NCI-H526 (cell line): ENCODE data around the gene ARID5B.

Experiments
- DNase-seq, 2 experiments: peaks; one replicate each; lab custom pipeline; 2025; lab: John Stamatoyannopoulos, UW

ARID5B gene

DNA sequence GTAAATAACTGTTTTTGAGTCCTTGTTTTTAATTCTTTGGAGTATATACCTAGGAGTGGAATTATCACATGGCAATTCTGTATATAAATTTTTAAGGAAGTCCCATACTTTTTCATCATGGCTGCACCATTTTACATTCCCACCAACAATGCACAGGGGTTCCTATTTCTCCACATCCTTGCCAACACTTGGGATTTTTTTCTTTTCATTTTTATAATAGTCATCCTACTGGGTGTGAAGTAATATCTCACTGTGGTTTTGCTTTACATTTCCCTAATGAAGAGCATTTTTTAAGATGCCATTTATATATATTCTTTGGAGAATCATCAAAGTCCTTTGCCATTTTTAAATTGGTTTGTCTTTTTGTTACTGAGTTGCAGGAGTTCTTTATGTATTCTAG lies 89.7 kb downstream of the ARID5B start:
- DNase-seq = no peak

GRCh38 chr10:61992059-61992460 lies 90.6 kb downstream of the ARID5B start:
- no peak for DNase-seq

- no peak for DNase-seq
These were observed 91.5 kb downstream of the ARID5B start for GRCh38 chr10:61992671-61993668.

- DNase-seq = no peak
These were observed 92.4 kb downstream of the ARID5B start for GRCh38 chr10:61993711-61994401.

DNA sequence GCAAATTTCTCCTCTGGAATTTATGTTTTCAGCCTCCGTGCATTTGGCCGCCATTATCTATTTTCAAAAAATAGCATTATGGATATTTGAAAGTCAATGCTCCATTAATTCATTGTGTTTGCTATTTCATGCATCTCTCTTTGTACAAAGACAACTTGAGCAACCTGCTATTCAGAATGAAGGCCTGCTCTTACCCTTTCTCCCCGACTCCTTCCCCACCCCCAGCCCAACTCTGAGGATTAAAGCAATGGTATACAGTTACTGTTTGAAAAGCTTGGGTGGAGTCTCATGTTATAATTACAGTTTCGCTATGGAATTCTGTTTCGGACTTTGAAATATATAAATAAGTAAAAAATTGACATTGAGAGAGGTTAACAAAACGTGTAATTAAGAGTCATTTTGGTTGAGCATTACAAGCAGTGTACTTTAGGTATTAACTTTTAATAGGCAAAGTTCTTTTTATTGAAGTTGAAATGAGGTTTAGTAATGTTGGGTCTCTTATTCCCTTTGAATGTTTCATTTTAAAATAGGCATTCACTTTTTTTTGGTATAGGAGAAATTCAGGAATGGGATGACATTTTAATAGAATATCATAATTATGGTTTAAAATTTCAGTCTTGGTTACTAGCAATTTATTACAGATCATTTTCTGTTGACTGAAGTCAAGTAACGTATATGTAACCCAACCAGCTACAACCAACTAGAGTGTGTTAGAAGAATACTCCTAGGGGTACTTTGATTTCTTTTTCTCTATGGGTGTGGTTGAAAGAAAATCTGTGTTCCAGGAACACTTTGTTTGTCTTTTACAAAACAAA lies 93.1 kb downstream of the ARID5B start:
- no peak for DNase-seq

DNA sequence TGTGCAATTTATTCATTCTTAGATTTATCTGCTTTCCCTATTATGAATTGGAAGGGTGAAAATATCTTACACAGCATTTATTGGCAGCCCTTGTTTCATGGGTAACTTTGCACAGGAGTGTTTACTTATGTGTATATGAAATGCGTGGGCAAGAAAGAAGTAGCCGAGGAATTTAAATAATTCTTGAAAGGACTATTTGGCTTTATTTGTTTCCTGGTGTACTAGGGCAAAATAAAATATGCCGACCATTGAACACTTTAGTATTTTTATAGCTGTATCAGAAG lies 93.7 kb downstream of the ARID5B start:
- no peak for DNase-seq

- DNase-seq = no peak
These were observed 97.4 kb downstream of the ARID5B start for GRCh38 chr10:61998937-61999336.

DNA sequence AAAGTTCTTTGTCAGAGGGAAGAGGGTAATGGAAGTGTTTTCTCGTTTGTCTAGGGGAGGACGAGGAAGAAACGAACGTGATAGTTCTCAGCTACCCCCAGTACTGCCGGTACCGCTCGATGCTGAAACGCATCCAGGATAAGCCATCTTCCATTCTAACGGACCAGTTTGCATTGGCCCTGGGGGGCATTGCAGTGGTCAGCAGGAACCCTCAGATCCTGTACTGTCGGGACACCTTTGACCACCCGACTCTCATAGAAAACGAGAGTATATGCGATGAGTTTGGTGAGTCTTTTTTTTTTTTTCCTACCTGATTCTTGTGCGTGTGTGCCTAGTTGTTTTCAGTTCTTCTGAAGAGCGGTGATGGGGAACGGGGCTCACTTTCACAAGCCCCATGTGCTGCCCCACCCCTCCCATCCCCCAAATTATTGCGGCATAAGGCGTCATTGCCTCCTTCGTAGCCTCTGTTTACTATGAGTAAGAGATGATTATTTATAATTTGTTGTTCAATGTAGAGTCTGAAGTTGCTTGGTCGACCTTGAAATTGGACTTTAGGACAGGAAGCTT lies 98.6 kb downstream of the ARID5B start:
- DNase-seq = no peak

- no peak for DNase-seq
These were observed 99.2 kb downstream of the ARID5B start for GRCh38 chr10:62000726-62001125.

DNA sequence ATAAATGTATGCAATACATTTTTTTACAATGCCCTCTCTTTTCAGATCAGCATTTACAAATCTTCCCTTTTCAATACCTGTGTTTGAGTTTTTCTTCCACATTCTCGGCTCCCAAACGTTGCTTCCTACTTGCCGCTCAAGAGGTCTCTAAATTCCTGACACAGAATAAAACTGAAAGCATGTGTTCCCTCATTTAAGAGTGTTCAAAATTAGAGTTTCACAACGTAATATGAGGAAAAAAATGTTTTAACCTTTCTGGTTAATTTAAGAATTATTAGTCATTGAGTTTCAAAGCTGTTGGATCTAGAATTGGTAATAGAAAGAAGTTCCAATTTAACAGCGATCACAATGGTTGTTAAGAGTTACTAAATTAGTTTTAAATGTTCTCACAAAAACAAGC lies 100.4 kb downstream of the ARID5B start:
- DNase-seq = no peak

DNA sequence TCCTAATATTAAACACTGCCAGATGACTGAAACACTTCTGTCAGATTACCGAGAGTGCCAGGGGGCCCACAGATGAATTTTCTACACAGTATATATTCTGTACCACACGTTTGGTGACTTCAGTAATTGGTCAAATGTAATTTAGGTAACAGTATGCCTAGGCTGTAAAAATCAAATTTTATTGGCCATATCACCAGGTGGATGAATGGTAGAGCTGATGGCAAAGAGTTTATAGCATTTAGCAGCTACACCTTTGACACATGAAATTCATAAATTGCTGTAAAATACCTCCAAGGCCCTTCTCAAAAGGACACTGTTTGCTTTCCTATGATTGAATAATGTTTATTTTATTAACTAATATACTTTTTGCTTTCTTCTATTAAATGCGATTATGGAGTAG lies 101.3 kb downstream of the ARID5B start:
- DNase-seq = no peak

DNA sequence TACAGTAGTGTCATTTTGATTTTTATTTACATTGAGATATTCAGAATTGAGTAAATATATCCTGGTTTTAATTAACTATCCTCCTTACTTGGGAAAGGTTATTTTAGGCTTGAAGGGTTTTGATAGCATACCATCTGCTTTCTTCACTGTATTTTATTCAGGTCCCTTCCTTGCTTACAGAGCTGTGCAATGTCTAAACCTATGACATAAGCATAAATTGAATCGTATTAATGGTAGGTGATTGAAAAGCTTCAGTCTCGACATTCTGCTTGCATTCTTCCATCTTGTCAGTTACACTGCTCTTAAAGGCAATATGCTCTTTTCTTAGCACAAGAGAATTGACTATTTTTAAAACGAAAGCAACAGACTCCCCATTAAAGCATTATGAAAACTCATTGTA lies 102.5 kb downstream of the ARID5B start:
- no peak for DNase-seq

GRCh38 chr10:62005281-62005680 lies 103.8 kb downstream of the ARID5B start:
- no peak for DNase-seq

DNA sequence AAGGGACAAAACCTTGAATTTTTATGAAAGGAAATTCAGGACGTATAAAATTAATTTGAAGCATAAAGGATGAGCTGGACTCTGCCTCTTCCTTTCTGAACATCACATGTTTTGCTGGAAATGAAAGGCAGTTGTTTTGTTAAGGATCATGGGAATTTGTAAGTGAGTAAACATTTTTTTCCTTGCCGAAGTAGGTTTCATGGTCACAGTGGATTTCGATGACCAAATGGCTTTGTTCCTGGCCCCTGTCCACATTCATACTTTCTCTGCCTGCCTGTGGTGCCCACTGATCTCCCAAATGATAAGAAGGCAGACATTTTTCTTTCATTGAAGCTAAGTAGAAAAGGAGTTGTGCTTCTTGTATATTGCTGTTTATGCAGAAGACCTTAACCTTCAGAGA lies 104.2 kb downstream of the ARID5B start:
- DNase-seq = no peak

DNA sequence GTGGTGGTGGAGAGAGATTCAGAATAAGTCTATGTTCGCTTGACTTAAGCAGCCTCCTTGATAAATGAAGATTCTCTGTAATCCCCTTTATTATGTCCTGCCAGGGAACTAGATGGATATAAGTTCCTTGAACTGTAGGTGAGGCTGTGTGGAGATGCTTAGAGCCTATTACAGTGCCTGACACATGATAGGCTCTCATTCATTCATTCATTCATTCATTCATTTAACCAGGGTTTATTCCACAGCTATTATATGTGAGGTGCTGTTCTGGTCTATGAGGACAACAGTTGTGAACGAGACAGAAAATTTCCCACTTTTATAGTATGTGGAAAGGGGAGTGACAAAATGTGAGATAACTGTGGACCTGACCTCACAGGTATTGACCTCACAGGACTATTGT lies 105.6 kb downstream of the ARID5B start:
- DNase-seq = no peak

- DNase-seq = no peak
These were observed 106.7 kb downstream of the ARID5B start for GRCh38 chr10:62008196-62008595.

DNA sequence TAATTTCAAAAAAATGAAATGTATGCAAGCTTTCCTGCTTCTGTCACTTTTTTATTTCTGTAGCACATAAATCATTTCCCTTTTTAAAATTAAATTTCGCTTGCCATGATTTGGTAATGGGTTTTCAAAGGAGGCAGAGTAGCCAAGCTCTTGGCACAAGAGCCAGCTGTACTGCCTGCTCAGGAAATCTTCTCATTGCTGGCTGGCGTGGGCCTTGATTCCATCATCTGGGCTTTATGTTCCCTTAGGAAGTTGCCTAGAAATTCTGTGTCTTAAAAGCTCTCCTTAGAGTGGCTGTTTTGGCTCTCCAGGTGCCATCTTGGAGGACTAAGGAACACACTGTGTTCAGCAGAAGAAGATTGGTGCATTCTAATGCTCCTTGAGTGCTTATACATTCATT lies 107.4 kb downstream of the ARID5B start:
- no peak for DNase-seq

GRCh38 chr10:62010366-62010765 lies 108.9 kb downstream of the ARID5B start:
- no peak for DNase-seq

- DNase-seq = no peak
These were observed 110.1 kb downstream of the ARID5B start for GRCh38 chr10:62011558-62011957.

DNA sequence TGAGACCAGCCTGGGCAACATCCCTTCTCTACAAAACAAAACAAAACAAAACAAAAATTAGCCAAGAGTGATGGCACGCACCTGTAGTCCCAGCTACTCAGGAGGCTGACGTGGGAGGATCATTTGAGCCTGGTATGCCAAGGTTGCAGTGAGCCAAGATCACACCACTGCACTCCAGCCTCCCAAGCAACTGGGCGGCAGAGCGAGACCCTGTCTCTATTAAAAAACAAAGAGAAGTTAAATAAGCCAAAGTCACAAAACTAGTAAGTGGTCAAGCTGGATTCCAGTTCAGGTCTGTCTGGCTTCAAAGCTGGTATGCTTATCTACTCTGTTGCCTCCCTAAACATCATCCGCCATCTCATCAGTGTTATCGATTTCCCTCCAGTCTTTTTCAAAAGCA lies 110.8 kb downstream of the ARID5B start:
- DNase-seq = no peak

- DNase-seq = no peak
These were observed 113.0 kb downstream of the ARID5B start for GRCh38 chr10:62014510-62014909.

DNA sequence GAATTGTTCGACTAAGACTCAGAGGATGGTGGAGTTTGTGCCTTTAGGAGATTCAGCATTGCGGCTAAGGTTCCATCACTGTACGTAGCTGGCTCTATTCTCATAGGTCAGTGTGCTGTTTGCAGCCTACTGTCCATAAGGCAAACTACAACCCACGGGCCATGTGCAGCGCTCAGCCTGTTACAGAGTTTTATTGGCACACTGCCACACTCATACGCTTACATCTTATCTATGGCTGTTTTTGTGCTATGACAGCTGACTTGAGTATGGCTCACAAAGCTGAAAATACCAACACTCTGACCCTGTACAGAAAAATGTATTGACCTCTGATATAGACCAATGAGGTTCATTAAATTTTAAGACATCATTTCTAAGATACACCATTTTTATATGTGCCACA lies 114.5 kb downstream of the ARID5B start:
- no peak for DNase-seq
